Vagina (tissue), 2 donors: ENCODE measurements around the gene CBFA2T3.

ENCODE experiments used
- CTCF ChIP-seq, 3 experiments: fragments of 450-650 bp in 2 of 3; fragments of 200-600 bp in 1 of 3; sonication (generic) in 1 of 3; IDR thresholded peaks; one replicate each; pipeline ENCODE4 v1.5.1; 2017 to 2019; ENCODE audit warnings: antibody characterized with exemption in 3 of 3, mild to moderate bottlenecking in 2 of 3, moderate library complexity in 2 of 3
- POLR2A ChIP-seq, 2 donors: fragments of 450-650 bp; IDR thresholded peaks; one replicate each; pipeline ENCODE4 v1.6.1; 2017; ENCODE audit warnings: antibody characterized with exemption in 2 of 2, mild to moderate bottlenecking in 2 of 2, moderate library complexity in 2 of 2

GRCh38 chr16:88915639-88916327, 61.2 kb downstream of the CBFA2T3 start:
- TF ChIP-seq CTCF (IDR thresholded peaks at IDR 0.05), result no peak
- no peak for TF ChIP-seq POLR2A (IDR thresholded peaks at IDR 0.05)
